Mesenteric fat pad (tissue), 1 donor: Measurements from ENCODE around the gene HRH2. TPM values are rescaled to one million over a fixed set of nuclear protein-coding genes. Genes with fewer than 3 reads are reported as not detected.

Source experiments
- DNase-seq: peaks from one replicate; pipeline ENCODE4 v3.0.0-alpha.2; 2020; ENCODE audit warnings: low spot score
- total RNA-seq: library from RNA; stranded (reverse); fragmentation: NEBNext Ultra II Directional; extraction: Animal tissue kit (Norgen Biotek cat#: 25700); gene quantifications from one replicate; pipeline ENCODE4 v1.2.1, GENCODE V29; 2021
- donor health status: DM: yes; HTN: yes; CAD: no.

Gene HRH2
- total RNA-seq, 1 donor from 2014 or later: 12.5 TPM

DNA sequence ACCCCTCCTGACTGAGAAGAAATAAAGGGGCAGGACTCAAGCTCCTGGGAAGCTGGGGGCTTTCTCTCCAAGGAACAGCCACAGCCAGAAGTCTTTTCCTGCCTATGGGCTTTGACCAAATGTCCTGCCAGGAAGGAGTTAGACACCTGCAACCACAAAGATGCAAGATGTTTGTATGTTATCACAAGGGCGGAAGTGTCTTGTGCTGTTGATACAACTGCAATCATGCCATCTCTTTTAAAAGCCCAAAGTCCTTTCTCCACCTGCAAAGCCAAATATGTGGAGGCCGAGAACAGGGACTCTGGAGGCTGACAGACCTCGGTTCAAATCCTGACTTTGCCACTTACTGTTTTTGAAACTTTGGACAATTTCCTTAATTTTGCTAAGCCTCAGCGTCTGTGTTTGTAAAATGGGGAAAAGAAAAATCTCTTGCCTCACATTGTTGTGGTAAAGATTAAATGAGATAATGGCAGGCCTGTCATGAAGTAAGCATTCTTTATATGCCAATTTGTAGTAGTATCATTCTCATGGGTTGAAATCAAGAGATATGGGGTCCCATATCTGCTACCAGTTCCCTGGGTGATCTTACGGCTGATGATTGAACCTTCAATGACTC lies 17.0 kb downstream of the HRH2 start:
- DNase-seq: no peak

DNA sequence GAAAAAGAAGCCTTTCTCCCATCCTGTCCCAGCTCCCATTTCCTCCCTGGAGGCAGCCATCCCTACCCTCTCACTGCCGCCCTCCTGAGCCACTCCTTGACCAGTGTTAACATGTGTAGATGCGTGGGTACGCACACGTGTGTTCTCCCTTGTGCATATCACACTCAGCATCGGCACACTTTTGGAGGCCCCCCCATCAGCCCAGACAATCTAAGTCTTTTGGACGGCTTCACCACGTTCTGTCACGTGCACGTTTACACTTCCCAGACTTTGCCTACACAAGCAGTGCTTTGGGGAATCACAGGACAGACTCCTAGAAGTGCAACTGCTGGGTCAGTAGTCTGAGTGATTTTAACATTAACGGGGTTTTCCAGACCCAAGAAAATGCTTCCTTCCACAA lies 18.0 kb downstream of the HRH2 start:
- no peak for DNase-seq

DNA sequence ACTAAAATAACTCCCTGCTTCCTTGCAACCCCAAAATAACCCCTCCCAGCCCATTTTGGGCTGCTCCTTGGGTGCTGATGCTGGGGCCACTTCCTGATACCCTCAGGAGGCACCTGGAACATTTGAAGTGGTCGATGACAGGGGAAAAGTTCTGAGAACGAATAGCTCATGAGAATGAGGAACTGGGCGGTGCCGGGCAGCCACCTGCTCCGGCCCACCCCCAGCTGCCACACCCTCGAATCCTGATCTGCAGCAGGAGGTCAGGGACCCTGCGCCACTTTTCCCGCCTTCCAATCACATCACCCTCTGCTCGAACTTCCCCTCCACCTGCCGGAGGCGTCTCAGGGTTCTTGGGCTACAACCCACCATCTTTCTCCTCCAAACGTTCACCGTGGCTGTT lies 19.7 kb downstream of the HRH2 start:
- no peak for DNase-seq

DNA sequence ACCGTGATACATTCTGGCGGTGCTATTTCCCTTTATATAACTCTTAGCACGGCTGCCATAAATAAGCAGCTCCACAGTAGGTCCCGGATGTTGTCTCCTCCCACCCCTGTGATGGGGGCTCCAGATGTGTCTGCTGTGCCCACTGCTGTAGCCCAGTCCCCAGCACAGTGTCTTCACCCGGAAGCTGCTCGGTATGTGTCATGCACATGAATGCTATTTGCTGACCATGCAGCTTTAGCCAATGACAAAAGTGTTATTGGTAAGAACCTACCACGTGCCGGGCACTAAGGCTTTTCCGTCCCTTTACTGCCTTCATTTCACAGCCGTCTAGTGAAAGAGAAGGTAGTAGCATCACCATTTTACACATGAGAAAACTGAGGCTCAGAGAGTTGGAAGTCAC lies 20.2 kb downstream of the HRH2 start:
- no peak for DNase-seq

DNA sequence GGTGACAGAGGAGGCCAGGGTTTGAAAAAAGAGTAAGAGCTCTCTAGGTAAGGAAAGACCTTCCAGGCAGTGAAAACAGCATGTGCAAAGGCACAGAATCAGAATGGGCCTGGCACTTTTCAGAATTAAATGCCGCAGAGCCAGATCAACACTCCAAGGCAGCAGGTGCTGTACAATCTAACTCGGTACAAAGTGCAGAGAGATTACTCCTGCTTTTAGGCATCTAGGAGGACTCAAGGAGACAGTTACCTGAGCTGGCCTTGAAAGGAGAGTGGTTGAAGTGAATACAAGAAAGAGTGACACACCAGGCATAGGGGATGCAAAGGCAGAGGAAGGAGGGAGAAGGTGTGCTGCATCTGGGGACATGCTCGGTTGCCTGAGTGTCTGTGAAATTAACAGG lies 21.5 kb downstream of the HRH2 start:
- no peak for DNase-seq

DNA sequence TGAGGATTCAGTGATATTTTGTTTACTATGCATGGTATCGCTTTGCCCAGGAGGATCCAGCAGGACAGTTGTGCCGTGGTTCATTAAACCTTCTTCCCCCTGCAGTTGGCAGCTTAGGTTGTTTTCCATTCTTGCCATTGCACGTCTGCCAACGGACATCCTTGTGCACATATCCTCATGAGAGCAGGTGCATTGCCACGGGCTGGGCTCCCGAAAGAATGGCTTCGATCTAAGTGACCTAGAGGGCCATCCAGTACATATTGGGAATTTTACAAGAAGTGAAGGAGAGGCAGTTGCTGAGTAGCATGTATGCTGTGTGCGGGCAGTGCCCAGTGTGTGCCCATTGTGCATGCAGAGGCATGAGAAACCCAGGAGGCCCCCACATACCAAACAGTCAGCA lies 22.1 kb downstream of the HRH2 start:
- DNase-seq: no peak

DNA sequence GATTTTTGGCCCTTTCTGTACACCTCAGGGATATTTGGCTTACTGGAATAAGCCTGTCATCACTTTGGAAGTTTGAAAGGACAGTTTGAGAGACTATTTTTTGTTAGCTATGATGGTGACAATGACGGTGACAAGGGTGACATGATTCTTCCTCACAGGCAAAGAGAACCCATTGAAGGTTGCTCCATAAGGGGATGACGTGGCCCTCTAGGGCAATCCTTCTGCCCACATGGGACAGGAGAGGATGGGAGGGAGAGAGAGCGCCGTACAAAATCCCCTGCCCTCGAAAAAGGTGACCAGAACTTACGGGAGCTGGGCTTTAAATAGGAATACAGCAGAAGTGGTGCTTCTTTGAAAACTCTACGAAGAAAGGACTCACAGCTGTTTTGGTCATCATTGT lies 22.6 kb downstream of the HRH2 start:
- no peak for DNase-seq

DNA sequence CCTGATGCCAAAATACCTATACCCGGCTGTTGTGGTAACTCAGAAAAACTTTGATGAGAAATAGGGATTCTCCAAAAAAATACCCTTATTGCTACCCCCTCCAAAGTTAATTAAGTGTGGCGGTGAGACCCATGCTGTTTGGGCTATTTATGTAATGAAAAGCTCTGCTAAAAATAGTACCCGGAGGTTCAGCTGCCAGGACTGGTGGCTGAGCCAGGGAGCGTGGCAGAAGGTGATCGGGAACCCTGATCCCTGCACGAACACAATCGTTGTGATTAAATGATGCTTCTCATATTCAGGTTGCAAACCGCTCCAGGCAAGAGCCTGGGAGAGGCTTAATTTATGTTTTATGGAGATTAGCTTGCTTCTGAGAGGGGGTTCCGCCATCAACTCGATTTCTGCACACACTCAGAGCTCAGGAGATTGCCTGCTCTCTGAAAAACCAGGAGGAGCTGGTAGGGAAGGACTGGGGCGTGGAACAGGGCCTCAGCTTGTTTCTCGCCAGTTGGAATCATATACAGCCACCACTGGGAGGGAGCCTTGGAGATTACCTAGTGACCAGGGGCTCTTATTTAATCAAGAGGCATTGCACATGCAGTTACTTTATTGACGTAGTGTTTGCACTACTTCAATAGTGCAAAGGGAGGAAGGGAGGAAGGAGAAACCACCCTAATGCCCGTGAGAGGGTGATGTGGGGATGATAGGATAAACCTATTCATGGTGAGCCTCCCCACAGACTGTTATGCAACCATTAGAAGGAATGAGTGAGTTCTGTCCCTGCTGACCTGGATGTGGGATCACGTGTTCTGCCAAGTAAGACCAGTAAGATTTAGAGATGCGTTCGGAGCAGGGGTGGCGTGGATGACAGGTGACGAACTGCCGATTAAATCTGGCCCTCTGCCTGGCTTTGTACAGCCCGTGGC lies 23.4 kb downstream of the HRH2 start:
- peak; percentile 39 for DNase-seq

DNA sequence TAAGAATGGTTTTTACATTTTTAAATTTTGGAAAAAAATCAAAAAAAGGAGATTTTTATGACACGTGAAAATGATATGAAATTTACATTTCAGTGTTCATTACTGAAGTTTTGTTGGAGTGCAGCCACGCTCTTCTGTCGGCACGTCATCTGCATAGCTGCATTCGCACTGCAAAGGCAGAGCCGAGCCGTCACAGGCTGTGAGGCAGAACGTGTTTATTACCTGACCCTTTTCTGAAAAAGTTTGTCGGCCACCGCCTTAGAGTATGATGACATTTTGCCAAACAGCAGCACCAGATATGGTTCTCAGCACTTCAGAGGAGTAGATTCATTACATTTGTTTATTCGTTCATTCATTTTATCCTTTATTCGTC lies 24.1 kb downstream of the HRH2 start:
- peak; percentile 49 for DNase-seq

DNA sequence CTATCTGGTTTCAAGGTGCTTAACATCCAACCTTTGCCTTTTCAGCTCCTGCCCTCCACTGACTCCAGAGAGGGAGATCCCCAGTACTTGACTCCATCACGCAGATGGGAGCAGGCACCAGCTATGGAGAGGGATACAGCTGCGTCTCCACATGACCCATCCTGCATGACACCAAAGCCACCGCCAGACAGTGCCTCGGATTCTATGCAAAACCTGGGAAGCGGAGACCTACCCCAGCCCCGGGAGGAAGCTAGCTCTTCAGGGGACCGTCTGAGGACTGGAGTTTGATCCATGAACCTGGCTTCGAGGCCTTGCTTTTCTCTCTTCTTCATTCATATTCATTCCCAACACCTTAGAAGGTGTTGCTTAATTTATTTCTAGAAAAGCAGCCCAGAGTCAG lies 24.8 kb downstream of the HRH2 start:
- peak; percentile 45 for DNase-seq

DNA sequence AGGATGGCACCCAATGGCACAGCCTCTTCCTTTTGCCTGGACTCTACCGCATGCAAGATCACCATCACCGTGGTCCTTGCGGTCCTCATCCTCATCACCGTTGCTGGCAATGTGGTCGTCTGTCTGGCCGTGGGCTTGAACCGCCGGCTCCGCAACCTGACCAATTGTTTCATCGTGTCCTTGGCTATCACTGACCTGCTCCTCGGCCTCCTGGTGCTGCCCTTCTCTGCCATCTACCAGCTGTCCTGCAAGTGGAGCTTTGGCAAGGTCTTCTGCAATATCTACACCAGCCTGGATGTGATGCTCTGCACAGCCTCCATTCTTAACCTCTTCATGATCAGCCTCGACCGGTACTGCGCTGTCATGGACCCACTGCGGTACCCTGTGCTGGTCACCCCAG lies 25.4 kb downstream of the HRH2 start:
- peak; percentile 64 for DNase-seq

DNA sequence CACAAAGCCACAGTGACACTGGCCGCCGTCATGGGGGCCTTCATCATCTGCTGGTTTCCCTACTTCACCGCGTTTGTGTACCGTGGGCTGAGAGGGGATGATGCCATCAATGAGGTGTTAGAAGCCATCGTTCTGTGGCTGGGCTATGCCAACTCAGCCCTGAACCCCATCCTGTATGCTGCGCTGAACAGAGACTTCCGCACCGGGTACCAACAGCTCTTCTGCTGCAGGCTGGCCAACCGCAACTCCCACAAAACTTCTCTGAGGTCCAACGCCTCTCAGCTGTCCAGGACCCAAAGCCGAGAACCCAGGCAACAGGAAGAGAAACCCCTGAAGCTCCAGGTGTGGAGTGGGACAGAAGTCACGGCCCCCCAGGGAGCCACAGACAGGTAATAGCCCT lies 26.1 kb downstream of the HRH2 start:
- DNase-seq: peak; percentile 64

DNA sequence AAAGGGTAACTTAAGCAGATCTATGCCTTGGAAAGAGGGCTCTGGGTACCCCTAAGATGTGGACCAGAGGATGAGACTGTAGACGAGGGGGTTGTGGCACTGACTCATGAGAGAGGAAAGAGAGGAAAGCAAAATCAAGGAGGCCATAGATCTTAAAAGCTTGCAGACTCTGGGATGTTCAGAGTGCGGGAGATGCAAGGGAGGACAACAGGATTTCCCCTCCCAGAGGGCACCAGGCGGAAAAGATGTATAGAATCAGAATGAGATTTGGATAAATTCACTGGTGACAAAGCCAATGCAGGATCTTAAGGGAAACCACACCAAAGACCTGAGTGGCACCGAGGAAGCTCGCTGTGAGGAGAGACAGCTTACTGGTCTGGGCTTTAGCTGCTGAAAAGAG lies 27.1 kb downstream of the HRH2 start:
- DNase-seq: peak; percentile 33

DNA sequence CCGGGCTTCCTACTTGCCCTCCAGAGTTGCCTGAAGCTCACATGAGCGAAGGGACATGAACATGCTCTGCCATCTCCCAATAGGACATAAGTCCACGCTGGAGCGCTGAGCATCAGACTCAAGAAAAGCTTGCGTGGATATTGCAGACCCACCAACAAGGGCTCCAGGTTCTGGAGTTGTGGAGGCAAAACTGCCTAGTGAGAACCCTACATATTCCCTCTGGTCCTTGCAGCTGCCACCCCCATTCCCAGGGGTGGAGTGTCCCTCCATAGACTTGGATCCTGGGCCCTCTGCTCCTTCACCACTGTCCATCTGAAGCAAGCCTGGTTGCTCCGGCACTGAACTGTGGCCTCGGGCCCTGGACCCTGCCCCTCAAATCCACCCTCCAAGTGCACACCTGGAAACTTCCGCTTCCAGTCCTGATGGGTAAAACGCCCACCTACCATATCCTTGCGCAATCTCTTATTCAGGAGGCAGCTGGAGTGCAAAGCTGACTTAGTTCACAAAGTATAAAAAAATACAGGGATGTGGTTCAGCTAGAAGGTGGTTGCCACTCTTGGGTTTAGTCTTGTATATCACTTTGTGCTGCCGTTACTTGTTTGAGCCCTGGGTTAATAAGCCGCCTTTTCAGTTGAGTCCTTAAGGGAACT lies 28.0 kb downstream of the HRH2 start:
- no peak for DNase-seq

DNA sequence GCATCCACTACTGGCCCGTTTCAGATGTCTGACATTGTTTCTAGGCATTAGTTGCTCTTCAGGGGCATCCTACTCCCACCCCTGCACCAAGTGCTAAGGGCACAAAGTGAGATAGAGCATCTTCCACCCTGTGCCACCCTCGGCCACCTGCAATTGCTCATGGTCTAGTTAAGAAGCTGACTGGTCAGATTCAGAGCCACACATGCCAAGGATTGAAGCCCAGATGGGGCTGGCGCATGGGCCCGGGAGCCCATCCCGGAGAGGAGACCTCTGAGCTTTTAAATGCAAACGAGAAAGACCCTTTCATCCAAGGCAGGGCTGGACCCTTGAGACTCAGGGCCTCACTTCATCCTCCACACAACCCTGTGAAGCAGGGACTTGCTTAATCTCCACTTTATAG lies 28.5 kb downstream of the HRH2 start:
- no peak for DNase-seq

DNA sequence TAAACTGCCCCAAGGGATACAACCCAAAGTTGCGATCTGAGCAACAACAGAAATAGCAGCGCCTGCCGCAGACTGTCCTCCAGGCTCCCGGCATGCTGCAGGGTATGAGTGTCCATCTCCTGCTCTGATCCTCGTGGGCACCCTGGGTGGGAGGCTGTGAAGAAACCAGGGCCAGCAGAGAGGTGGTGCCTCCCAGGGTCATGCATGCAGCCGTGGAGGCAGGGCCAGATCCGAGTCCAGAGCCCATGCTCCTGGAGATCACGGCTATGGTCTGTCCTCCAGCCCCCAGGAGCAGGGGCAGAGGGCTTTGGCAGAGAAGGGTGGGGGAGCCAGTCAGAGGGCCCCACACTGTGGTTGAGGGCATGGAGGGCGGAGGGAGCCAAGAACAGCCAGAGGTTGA lies 29.0 kb downstream of the HRH2 start:
- no peak for DNase-seq

DNA sequence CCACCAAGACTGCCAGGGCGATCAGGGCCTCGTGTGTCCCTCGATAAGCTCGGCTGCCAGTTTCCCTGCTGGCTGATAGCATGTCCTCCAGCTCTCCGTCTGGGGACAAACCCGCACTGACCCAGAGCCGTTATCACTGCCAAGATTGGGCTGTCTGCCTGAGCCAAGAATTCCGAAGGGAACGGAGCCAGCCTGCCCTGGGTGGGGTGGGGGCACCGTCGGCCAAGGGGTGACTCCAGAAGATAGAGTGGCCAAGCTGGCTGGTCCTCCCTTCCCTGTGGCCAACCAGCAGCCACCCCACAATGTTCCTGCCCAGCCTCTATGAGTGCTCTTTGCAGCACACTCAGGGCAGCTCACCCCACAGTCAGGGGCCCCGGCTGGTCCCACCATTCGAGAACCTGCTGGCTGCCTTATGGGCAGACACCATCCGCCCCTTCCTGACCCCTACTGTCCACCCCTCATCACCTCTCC lies 29.4 kb downstream of the HRH2 start:
- DNase-seq: no peak

DNA sequence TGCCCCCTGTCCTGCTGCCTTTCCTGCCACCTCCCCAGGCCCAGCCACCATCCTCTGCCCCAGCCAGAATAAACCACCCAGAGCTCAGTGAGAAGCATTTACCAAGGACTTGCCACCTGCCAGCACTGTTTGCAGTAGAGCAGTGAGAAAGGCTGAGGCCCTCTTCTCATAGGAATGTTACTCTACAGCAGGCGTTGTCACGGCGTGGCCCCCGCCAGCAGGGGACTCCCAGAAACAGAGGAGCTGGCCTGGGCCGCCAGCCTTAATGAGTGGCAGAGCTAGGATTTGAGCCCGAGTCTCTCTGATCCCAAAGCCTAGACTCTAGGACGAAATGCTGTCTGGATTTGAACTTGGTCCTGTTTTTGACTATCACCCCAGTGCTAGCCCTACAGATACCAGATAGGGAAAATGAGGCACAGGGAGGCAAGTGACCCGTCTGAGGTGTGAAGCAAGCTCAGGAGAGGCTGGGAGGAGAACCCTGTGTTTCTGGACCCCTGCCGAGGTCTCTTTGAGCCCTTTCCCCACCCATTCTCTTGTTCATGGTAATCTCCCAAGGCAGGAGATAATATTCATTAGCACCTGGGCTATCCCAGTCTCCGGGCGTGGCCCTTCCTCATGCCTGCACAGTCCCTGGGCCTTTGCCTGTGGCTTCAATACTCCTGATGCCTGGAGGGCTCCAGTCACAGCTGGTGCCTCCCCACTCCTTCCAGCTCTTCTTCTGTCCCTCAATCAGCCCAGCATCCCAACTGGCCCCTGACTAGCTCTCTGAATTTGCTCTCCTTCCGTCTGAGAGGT lies 30.7 kb downstream of the HRH2 start:
- DNase-seq: no peak

DNA sequence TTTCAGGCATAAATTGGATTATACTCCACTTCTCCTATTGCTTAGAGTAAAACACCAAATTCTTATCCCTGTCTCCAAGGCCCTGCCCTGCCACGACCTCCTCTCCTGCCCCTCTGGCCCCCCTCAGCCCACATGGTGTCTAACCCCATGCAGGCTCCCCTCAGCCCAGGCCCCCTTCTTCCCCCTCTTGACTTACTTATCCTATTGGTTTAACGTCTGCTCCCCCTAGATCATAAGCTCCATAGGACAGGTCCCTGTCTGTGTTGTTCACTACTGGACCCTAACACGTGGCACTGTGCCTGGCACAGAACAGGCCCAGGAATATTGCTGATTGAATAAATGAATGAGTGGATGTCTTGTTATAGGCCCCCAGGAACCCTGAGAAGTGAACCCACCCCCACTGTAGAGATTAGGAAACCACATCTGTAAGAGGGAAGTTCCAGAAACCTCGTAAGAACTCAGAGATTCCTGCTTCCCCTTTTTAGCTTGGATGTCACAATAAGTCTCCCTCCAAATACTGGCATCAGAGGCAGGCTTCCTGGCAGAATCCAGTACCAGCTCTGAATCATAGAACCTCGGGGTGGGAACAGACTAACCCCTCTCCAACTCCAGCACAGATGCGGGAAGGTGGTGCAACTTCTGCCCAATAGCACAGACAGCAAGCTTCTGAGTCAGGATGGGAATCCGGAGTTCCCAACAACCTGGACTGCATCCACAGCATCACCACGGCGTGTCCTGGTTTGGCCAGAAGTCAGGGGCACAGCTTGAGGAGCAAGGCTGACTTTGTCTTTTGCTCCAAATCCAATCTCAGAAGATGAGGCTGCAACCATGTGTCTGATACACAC lies 31.5 kb downstream of the HRH2 start:
- DNase-seq: no peak

DNA sequence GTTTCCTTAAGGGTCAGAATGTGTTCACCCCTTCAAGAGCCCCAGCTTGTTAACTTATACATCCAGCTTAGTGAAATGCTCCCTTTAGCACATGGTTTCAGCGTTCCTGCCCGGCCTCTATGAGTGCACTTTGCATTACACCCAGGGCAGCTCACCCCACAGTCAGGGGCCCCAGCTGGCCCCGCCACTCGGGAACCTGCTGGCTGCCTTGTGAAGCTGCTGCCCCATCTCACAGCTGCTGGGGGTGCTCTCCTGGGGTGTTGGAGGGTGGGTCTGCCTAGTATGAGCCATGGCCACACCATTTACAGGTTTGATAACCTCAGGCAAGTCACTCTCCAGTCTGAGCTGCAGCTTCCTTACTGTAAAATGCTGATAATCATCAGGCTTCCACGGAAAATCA lies 32.2 kb downstream of the HRH2 start:
- DNase-seq: no peak

DNA sequence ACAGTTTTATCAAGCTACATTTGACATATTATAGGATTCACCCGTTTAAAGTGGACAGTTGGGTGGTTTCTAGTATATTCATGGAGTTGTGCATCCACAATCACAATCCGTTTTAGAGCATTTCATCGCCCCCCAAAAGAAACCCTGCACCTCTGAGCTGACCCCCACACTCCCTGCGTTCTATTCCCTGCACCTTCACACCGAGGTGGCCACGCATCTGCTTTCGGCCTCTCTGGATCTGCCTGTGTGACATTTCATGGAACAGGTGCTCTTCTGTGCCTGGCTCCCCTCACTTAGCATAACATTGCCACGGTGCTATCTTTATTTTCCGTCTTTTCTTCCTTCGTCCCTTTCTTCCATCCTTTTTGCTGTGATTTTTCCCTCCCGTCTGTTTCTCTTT lies 32.7 kb downstream of the HRH2 start:
- DNase-seq: no peak
